Measurements from ENCODE around the gene TRIM39. TPM values are rescaled to one million over a fixed set of nuclear protein-coding genes. Genes with fewer than 3 reads are reported as not detected.

Gene TRIM39
- total and polyA plus RNA-seq, 2 of the 13 experiments (the other 11 are each of a cell fraction or from before 2014, with no cell fraction given): 7.7 to 14.6 TPM

- TF ChIP-seq ZNF501 (CRISPR knock-in tag; IDR thresholded peaks at IDR 0.05) (peak; percentile 55; the same call in 1 of the 2 replicates), GMEB2 (CRISPR knock-in tag; IDR thresholded peaks at IDR 0.05; ENCODE audit: low read depth) (0 out of 2 replicates have a peak, but pooled peaks have one; percentile 26), SMARCE1 (IDR thresholded peaks at IDR 0.05; ENCODE audit: borderline replicate concordance) (no peak), ZNF317 (CRISPR knock-in tag; IDR thresholded peaks at IDR 0.05) (peak; percentile 55; the same call in 1 of the 2 replicates), NR2F1 (CRISPR knock-in tag; IDR thresholded peaks at IDR 0.05) (no peak; a peak in 2 of 4 replicates), ZNF607 (CRISPR knock-in tag; IDR thresholded peaks at IDR 0.05; ENCODE audit: borderline replicate concordance) (peak; percentile 71; the same call in 1 of the 2 replicates), SCMH1 (CRISPR knock-in tag; IDR thresholded peaks at IDR 0.05; ENCODE audit: borderline replicate concordance) (no peak), ZNF839 (CRISPR knock-in tag; IDR thresholded peaks at IDR 0.05; ENCODE audit: borderline replicate concordance) (peak; percentile 17; the same call in 1 of the 2 replicates), ZNF709 (CRISPR knock-in tag; IDR thresholded peaks at IDR 0.05) (0 out of 2 replicates have a peak, but pooled peaks have one; percentile 34), ZMYM3 (CRISPR knock-in tag; IDR thresholded peaks at IDR 0.05) (0 out of 2 replicates have a peak, but pooled peaks have one; percentile 9), FOXK1 (CRISPR knock-in tag; IDR thresholded peaks at IDR 0.05; ENCODE audit: borderline replicate concordance, low read depth) (no peak; the same call in 1 of the 2 replicates), GFI1 (CRISPR knock-in tag; IDR thresholded peaks at IDR 0.05; ENCODE audit: borderline replicate concordance) (peak; percentile 59; the same call in 1 of the 2 replicates), ZHX2 (IDR thresholded peaks at IDR 0.05; ENCODE audit: low read depth) (peak; percentile 80), ZHX2 (CRISPR knock-in tag; IDR thresholded peaks at IDR 0.05; ENCODE audit: borderline replicate concordance) (peak; percentile 84; the same call in 1 of the 2 replicates), HOMEZ (CRISPR knock-in tag; IDR thresholded peaks at IDR 0.05; ENCODE audit: low read depth) (no peak), BATF2 (CRISPR knock-in tag; IDR thresholded peaks at IDR 0.05) (peak; percentile 93), ZNF569 (CRISPR knock-in tag; IDR thresholded peaks at IDR 0.05; ENCODE audit: borderline replicate concordance) (no peak), SNRNP70 (IDR thresholded peaks at IDR 0.05; ENCODE audit: low read depth, low read length) (no peak), ATRX (CRISPR knock-in tag; IDR thresholded peaks at IDR 0.05; ENCODE audit: borderline replicate concordance) (no peak)
Measured at GRCh38 chr6:30326526-30327231, at the start of gene TRIM39 (continued).
